K562 (cell line): ENCODE data around the gene PEX3.

ENCODE experiments used
- ATF6 ChIP-seq: sonication (generic); formaldehyde crosslinking; IDR thresholded peaks from 2 replicates; pipeline ENCODE4 v1.4.0; 2020; ENCODE audit warnings: mild to moderate bottlenecking, missing genetic modification reagents
- CTCF ChIP-seq, 3 experiments: IDR thresholded peaks in 2 of 3; conservative IDR thresholded peaks in 1 of 3; 2 replicates each; pipeline ENCODE4 v1.5.1; 2011 to 2012; ENCODE audit warnings: low read length in 3 of 3, mild to moderate bottlenecking in 3 of 3, control low read depth in 2 of 3, improper control_type of control experiment in 1 of 3, inconsistent platforms in 1 of 3, low read depth in 1 of 3, mixed read lengths in 1 of 3, moderate library complexity in 1 of 3; ENCODE audit not compliant: insufficient read depth in 2 of 3
- EP300 ChIP-seq: IDR thresholded peaks from 2 replicates; pipeline ENCODE4 v1.6.1; 2012; ENCODE audit warnings: low read length, improper control_type of control experiment
- FOSL1 ChIP-seq: fragments of 200-800 bp; sonication (Bioruptor generic); conservative IDR thresholded peaks from 2 replicates; pipeline ENCODE4 v1.6.1; 2016; ENCODE audit warnings: missing genetic modification characterization, missing compliant biosample characterization
- KAT7 ChIP-seq: sonication (generic); formaldehyde crosslinking; IDR thresholded peaks from 2 replicates; pipeline ENCODE4 v1.8.0; 2022; ENCODE audit warnings: missing genetic modification reagents, mild to moderate bottlenecking, borderline replicate concordance
- MAFK ChIP-seq: IDR thresholded peaks from 2 replicates; pipeline ENCODE4 v1.6.1; 2011; ENCODE audit warnings: low read length, improper control_type of control experiment
- SREBF1 ChIP-seq: fragments of 150-350 bp; IDR thresholded peaks from 2 replicates; pipeline ENCODE4 v1.6.1; 2014; ENCODE audit warnings: antibody characterized with exemption, low read depth, low read length, borderline replicate concordance
- TAF1 ChIP-seq: IDR thresholded peaks from 2 replicates; pipeline ENCODE4 v1.6.1; 2011; ENCODE audit warnings: mild to moderate bottlenecking, low read length, moderate library complexity; ENCODE audit not compliant: insufficient read depth, control insufficient read depth, severe bottlenecking; ENCODE audit errors: extremely low read depth
- U2AF2 ChIP-seq: fragments of 200-400 bp; formaldehyde crosslinking; optimal IDR thresholded peaks from 2 replicates; pipeline ENCODE3; 2017; ENCODE audit warnings: low read depth, mild to moderate bottlenecking, low read length
- ZNF3 ChIP-seq: fragments of 250-450 bp; sonication (Bioruptor Pico); IDR thresholded peaks from 2 replicates; pipeline ENCODE4 v1.5.0; 2021; ENCODE audit warnings: mild to moderate bottlenecking, moderate library complexity
- TF ChIP-seq, protein P1 (sequence below): fragments of 250-450 bp; sonication (Bioruptor Pico); IDR thresholded peaks from 2 replicates; pipeline ENCODE4 v1.8.0; 2021; ENCODE audit warnings: moderate library complexity, mild to moderate bottlenecking, inconsistent platforms

- no peak for TF ChIP-seq CTCF (IDR thresholded peaks at IDR 0.05 in 2 of 3, conservative IDR thresholded peaks at IDR 0.05 in 1 of 3; ENCODE audit: insufficient read depth in 2 of 3, low read depth in 1 of 3, low read length in 3 of 3)
- TF ChIP-seq KAT7 (CRISPR knock-in tag), result no peak
- TF ChIP-seq, protein P1, sequence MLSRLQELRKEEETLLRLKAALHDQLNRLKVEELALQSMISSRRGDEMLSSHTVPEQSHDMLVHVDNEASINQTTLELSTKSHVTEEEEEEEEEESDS (CRISPR knock-in tag), result no peak
- no peak for TF ChIP-seq FOSL1
- TF ChIP-seq U2AF2, result no peak
- no peak for TF ChIP-seq ZNF3 (CRISPR knock-in tag)
- no peak for TF ChIP-seq SREBF1
- no peak for TF ChIP-seq TAF1
- no peak for TF ChIP-seq EP300
- TF ChIP-seq ATF6 (CRISPR knock-in tag), result no peak
- no peak for TF ChIP-seq MAFK
Observed at GRCh38 chr6:143471822-143472221, 21.2 kb downstream of the PEX3 start.
